ENCODE data around the gene ADAMTS14. TPM values are rescaled to one million over a fixed set of nuclear protein-coding genes. Genes with fewer than 3 reads are reported as not detected.

ADAMTS14 gene
- polyA plus RNA-seq, 1 donor (not counting 4 experiments of a cell fraction or from before 2014, with no cell fraction given) = 0.09 TPM

DNA sequence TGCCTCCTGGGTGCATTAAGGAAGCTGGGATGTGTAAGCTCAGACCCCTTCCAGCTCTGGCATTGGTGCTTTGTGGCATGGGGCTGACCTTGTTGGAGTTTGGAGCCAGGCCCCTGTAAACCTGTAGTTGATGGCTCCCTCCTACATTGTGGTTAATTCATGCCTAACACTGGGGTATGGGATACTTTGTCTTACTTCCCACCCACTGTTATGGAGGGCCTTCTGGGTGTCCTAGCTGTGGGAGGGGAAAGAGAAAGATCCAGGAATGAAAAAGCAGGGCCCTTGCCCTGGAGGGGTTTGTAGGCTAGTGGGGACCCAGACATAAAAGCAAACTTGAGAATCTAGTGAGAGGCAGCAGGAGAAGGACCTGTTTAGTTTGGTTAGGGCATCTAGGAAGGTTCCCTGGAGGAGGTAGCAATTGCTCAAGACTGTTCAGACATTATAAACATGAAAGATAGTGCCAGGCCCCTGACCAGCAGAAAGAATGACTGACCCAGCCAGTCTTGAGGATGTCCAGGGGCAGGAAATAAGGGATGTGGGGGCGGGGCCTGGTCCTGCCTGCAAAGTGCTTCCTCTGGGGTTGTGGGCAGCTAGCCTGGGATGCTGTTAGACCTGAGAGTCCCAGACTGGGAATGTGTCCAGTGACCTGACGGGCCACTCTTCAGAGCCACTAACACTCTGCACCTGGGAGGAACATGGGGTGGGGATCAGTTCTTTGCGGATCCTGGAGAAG lies 6.6 kb downstream of the ADAMTS14 start:
- Histone ChIP-seq H2AFZ (ENCODE audit: control insufficient read depth, low read length) (no peak overlapping the region), H3K9ac (ENCODE audit: control insufficient read depth, extremely low read depth, insufficient read depth, low read length) (no peak overlapping the region), H3K79me2 (ENCODE audit: control insufficient read depth, insufficient read depth, low read length) (no peaks in the 10 kb centered on the region), H3K9me1 (ENCODE audit: control insufficient read depth, extremely low read depth, insufficient read depth, low read length) (no peaks in the 10 kb centered on the region), H3K36me3 (ENCODE audit: control insufficient read depth in 2 of 2, extremely low read depth in 1 of 2, insufficient read depth in 2 of 2, low read length in 2 of 2) (no peaks in the 10 kb centered on the region), H3K27me3 (ENCODE audit: control insufficient read depth, extremely low read depth, insufficient read depth, low read length) (peaks cover 63% of the 10 kb centered on the region), H3K4me3 (ENCODE audit: control insufficient read depth in 2 of 3, extremely low read depth in 1 of 3, insufficient read depth in 2 of 3, low read depth in 1 of 3, low read length in 3 of 3) (no peak overlapping the region), H3K9me3 (ENCODE audit: control insufficient read depth, low read depth, low read length) (no peaks in the 10 kb centered on the region), H4K20me1 (ENCODE audit: control insufficient read depth, extremely low read depth, insufficient read depth, low read length) (no peaks in the 10 kb centered on the region), H3K4me1 (ENCODE audit: control insufficient read depth, extremely low read depth, insufficient read depth, low read length) (peaks cover 11% of the 10 kb centered on the region), H3K4me2 (ENCODE audit: control insufficient read depth, extremely low read depth, insufficient read depth, low read depth, low read length) (no peak overlapping the region), H3K27ac (ENCODE audit: control insufficient read depth, insufficient read depth, low read length) (no peak overlapping the region)
- dilution Hi-C loops (cut with MboI; ENCODE audit: extremely low pct_ligation_motif_present, low sequenced_read_pairs) = no loop called here
- TF ChIP-seq, protein P1, sequence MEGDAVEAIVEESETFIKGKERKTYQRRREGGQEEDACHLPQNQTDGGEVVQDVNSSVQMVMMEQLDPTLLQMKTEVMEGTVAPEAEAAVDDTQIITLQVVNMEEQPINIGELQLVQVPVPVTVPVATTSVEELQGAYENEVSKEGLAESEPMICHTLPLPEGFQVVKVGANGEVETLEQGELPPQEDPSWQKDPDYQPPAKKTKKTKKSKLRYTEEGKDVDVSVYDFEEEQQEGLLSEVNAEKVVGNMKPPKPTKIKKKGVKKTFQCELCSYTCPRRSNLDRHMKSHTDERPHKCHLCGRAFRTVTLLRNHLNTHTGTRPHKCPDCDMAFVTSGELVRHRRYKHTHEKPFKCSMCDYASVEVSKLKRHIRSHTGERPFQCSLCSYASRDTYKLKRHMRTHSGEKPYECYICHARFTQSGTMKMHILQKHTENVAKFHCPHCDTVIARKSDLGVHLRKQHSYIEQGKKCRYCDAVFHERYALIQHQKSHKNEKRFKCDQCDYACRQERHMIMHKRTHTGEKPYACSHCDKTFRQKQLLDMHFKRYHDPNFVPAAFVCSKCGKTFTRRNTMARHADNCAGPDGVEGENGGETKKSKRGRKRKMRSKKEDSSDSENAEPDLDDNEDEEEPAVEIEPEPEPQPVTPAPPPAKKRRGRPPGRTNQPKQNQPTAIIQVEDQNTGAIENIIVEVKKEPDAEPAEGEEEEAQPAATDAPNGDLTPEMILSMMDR (optimal IDR thresholded peaks at IDR 0.05 in 1 of 3, IDR thresholded peaks at IDR 0.05 in 1 of 3, conservative IDR thresholded peaks at IDR 0.05 in 1 of 3; ENCODE audit: extremely low read depth in 1 of 3, insufficient read depth in 2 of 3, low read length in 3 of 3) = no peak
- TF ChIP-seq EZH2 (IDR thresholded peaks at IDR 0.05; ENCODE audit: low read length) = no peak
- DNase-seq (ENCODE audit: low read depth, low spot score) = no peak
- no peak for FAIRE-seq

- H2AFZ ChIP-seq (ENCODE audit: control insufficient read depth, low read length) = no peak overlapping the region
- H3K4me2 ChIP-seq (ENCODE audit: control insufficient read depth, extremely low read depth, insufficient read depth, low read depth, low read length) = no peak overlapping the region
- H3K9ac ChIP-seq (ENCODE audit: control insufficient read depth, extremely low read depth, insufficient read depth, low read length) = no peak overlapping the region
- H3K27ac ChIP-seq (ENCODE audit: control insufficient read depth, insufficient read depth, low read length) = no peak overlapping the region
- TF ChIP-seq, protein P1 (optimal IDR thresholded peaks at IDR 0.05 in 1 of 3, IDR thresholded peaks at IDR 0.05 in 1 of 3, conservative IDR thresholded peaks at IDR 0.05 in 1 of 3; ENCODE audit: extremely low read depth in 1 of 3, insufficient read depth in 2 of 3, low read length in 3 of 3) = no peak
- no peak for TF ChIP-seq EZH2 (IDR thresholded peaks at IDR 0.05; ENCODE audit: low read length)
- H3K9me3 ChIP-seq (ENCODE audit: control insufficient read depth, low read depth, low read length) = no peaks in the 10 kb centered on the region
- no peak for DNase-seq (ENCODE audit: low read depth, low spot score)
- H3K4me1 ChIP-seq (ENCODE audit: control insufficient read depth, extremely low read depth, insufficient read depth, low read length) = peaks cover 11% of the 10 kb centered on the region
- H3K79me2 ChIP-seq (ENCODE audit: control insufficient read depth, insufficient read depth, low read length) = no peaks in the 10 kb centered on the region
- no peak for FAIRE-seq
- H3K27me3 ChIP-seq (ENCODE audit: control insufficient read depth, extremely low read depth, insufficient read depth, low read length) = peaks cover 58% of the 10 kb centered on the region
- no peaks in the 10 kb centered on the region for H3K36me3 ChIP-seq (ENCODE audit: control insufficient read depth in 2 of 2, extremely low read depth in 1 of 2, insufficient read depth in 2 of 2, low read length in 2 of 2)
- dilution Hi-C loops (cut with MboI; ENCODE audit: extremely low pct_ligation_motif_present, low sequenced_read_pairs) = no loop called here
- H4K20me1 ChIP-seq (ENCODE audit: control insufficient read depth, extremely low read depth, insufficient read depth, low read length) = no peaks in the 10 kb centered on the region
- no peaks in the 10 kb centered on the region for H3K9me1 ChIP-seq (ENCODE audit: control insufficient read depth, extremely low read depth, insufficient read depth, low read length)
- H3K4me3 ChIP-seq (ENCODE audit: control insufficient read depth in 2 of 3, extremely low read depth in 1 of 3, insufficient read depth in 2 of 3, low read depth in 1 of 3, low read length in 3 of 3) = no peak overlapping the region
These were observed 7.2 kb downstream of the ADAMTS14 start for GRCh38 chr10:70679498-70679897.
